ENCODE measurements around the gene NCAM2.

The NCAM2 gene

DNA sequence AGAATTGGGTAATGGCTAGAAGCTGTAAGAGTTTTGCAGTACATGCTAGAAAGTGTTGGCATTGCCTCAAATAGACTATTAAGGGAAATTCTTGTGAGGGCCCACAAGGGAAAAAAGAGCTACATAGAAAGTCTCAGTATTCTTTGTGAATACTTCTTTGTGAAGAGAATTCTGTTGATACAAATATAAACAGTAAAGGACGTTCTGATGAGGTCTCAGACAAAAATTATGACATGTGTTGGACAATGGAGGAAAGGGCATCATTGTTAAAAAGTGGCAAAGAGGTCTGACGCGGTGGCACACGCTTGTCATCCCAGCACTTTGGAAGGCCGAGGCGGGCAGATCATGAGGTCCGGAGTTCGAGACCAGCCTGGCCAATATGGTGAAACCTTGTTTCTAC is 458.9 kb downstream of the NCAM2 start:
- H3K36me3 ChIP-seq (ENCODE audit: control insufficient read depth in 2 of 2, insufficient read depth in 2 of 2, low read length in 2 of 2): no peaks in the 10 kb centered on the region
- no peaks in the 10 kb centered on the region for H3K4me1 ChIP-seq (ENCODE audit: control insufficient read depth in 2 of 2, insufficient read depth in 2 of 2, low read length in 2 of 2)
- H3K9ac ChIP-seq (ENCODE audit: low read depth in 1 of 2, low read length in 2 of 2): no peak overlapping the region
- no peaks in the 10 kb centered on the region for H3K9me3 ChIP-seq (ENCODE audit: control insufficient read depth in 2 of 2, low read length in 2 of 2)
- H3K27me3 ChIP-seq (ENCODE audit: control insufficient read depth in 2 of 2, insufficient read depth in 2 of 2, low read length in 2 of 2): no peaks in the 10 kb centered on the region
- H3K27ac ChIP-seq (ENCODE audit: low read depth in 2 of 2, low read length in 2 of 2): no peak overlapping the region
- no peak overlapping the region for H3K4me3 ChIP-seq (ENCODE audit: low read length in 2 of 2)

DNA sequence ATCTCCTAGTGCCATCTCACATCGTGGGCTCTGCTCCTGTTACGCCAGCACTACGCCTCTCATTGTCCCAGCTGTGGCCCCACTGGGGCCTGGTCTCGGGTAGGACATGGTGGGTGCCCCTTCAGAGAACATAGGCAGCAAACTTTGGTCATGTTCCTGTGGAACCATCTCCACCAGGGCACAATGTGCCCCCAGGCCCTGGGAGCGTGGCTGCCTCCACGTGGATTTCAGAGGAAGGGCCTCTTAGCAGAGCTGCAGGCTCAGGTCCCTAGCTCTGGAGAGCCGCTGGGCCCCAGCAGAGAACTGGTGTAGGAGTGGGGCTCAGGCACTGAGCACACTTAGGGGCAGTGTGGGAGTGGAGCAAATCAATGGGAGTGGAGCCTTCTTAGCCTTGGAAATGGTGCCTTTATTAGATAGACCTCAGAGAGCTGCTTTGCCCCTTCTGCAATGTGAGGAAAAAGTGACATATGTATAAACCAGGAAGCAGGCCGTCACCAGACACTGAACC is 460.0 kb downstream of the NCAM2 start:
- H3K9ac ChIP-seq (ENCODE audit: low read depth in 1 of 2, low read length in 2 of 2): no peak overlapping the region
- no peaks in the 10 kb centered on the region for H3K9me3 ChIP-seq (ENCODE audit: control insufficient read depth in 2 of 2, low read length in 2 of 2)
- H3K4me1 ChIP-seq (ENCODE audit: control insufficient read depth in 2 of 2, insufficient read depth in 2 of 2, low read length in 2 of 2): no peaks in the 10 kb centered on the region
- H3K27me3 ChIP-seq (ENCODE audit: control insufficient read depth in 2 of 2, insufficient read depth in 2 of 2, low read length in 2 of 2): no peaks in the 10 kb centered on the region
- H3K36me3 ChIP-seq (ENCODE audit: control insufficient read depth in 2 of 2, insufficient read depth in 2 of 2, low read length in 2 of 2): no peaks in the 10 kb centered on the region
- H3K27ac ChIP-seq (ENCODE audit: low read depth in 2 of 2, low read length in 2 of 2): no peak overlapping the region
- H3K4me3 ChIP-seq (ENCODE audit: low read length in 2 of 2): no peak overlapping the region

DNA sequence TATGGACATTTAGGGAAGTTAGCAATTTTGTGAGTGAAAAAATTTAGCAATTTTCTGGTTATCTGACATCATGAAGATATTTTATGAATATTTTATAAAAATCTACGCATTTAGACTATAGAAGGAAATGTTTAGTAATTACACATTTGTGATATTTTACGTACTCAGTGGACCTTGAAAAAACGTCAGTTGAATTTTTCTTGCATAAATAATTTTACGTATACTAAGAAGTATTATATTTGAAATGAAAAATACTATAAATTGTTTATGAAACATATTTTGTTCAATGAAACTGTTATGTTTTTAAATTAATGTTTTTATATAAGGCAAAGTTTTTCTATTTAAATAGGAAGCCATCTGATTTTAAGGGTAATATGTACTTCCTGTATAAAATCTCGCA is 462.8 kb downstream of the NCAM2 start:
- Histone ChIP-seq H3K36me3 (ENCODE audit: control insufficient read depth in 2 of 2, insufficient read depth in 2 of 2, low read length in 2 of 2) (no peaks in the 10 kb centered on the region), H3K27me3 (ENCODE audit: control insufficient read depth in 2 of 2, insufficient read depth in 2 of 2, low read length in 2 of 2) (no peaks in the 10 kb centered on the region), H3K27ac (ENCODE audit: low read depth in 2 of 2, low read length in 2 of 2) (no peak overlapping the region), H3K9ac (ENCODE audit: low read depth in 1 of 2, low read length in 2 of 2) (no peak overlapping the region), H3K9me3 (ENCODE audit: control insufficient read depth in 2 of 2, low read length in 2 of 2) (no peaks in the 10 kb centered on the region), H3K4me3 (ENCODE audit: low read length in 2 of 2) (no peak overlapping the region), H3K4me1 (ENCODE audit: control insufficient read depth in 2 of 2, insufficient read depth in 2 of 2, low read length in 2 of 2) (no peaks in the 10 kb centered on the region)

DNA sequence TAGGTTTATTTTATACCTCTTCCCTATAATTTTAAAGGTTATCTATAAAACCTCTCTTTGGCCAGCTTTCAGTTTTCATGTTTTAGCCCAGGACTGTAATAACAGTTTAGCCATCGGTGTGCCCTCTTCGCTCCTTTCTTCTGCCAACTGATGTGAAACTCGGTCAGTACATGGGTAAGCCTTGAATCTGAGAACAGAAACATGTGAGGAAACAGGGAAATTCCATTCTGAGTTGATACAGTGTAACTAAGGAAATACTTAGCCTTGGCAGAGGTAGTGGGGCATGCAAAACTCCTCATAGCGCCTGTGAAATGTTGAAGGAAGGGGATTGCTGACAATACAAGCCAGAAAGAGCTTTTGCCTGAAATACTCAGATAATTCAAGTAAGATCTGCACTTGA is 465.2 kb downstream of the NCAM2 start:
- no peaks in the 10 kb centered on the region for H3K36me3 ChIP-seq (ENCODE audit: control insufficient read depth in 2 of 2, insufficient read depth in 2 of 2, low read length in 2 of 2)
- no peak overlapping the region for H3K27ac ChIP-seq (ENCODE audit: low read depth in 2 of 2, low read length in 2 of 2)
- no peaks in the 10 kb centered on the region for H3K9me3 ChIP-seq (ENCODE audit: control insufficient read depth in 2 of 2, low read length in 2 of 2)

DNA sequence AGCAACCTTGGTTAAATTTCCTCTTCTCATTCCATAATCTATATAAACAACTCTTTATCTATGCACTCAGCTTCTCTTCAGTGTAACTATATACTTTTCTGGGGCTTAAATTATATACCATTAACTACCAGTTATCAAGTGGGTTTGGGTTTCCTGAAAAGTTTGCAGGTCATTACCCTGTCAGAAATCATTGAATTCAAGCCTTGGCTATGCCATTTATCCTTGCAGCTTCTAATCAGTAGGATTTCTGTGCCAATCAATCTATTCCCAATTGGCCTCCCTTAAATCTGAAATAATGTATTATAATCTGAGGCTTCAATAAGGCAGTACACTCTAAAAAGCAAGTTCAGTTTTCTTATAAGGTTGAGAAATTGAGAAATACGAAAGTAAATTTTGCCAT is 466.5 kb downstream of the NCAM2 start:
- no peak overlapping the region for H3K9ac ChIP-seq (ENCODE audit: low read depth in 1 of 2, low read length in 2 of 2)
- H3K36me3 ChIP-seq (ENCODE audit: control insufficient read depth in 2 of 2, insufficient read depth in 2 of 2, low read length in 2 of 2): no peaks in the 10 kb centered on the region
- no peak overlapping the region for H3K27ac ChIP-seq (ENCODE audit: low read depth in 2 of 2, low read length in 2 of 2)
- no peaks in the 10 kb centered on the region for H3K4me1 ChIP-seq (ENCODE audit: control insufficient read depth in 2 of 2, insufficient read depth in 2 of 2, low read length in 2 of 2)
- H3K27me3 ChIP-seq (ENCODE audit: control insufficient read depth in 2 of 2, insufficient read depth in 2 of 2, low read length in 2 of 2): no peaks in the 10 kb centered on the region
- no peaks in the 10 kb centered on the region for H3K9me3 ChIP-seq (ENCODE audit: control insufficient read depth in 2 of 2, low read length in 2 of 2)
- no peak overlapping the region for H3K4me3 ChIP-seq (ENCODE audit: low read length in 2 of 2)

More for the DNA sequence above, 465.2 kb downstream of the NCAM2 start:
- Histone ChIP-seq H3K4me1 (ENCODE audit: control insufficient read depth in 2 of 2, insufficient read depth in 2 of 2, low read length in 2 of 2) (no peaks in the 10 kb centered on the region), H3K4me3 (ENCODE audit: low read length in 2 of 2) (no peak overlapping the region), H3K27me3 (ENCODE audit: control insufficient read depth in 2 of 2, insufficient read depth in 2 of 2, low read length in 2 of 2) (no peaks in the 10 kb centered on the region), H3K9ac (ENCODE audit: low read depth in 1 of 2, low read length in 2 of 2) (no peak overlapping the region)

DNA sequence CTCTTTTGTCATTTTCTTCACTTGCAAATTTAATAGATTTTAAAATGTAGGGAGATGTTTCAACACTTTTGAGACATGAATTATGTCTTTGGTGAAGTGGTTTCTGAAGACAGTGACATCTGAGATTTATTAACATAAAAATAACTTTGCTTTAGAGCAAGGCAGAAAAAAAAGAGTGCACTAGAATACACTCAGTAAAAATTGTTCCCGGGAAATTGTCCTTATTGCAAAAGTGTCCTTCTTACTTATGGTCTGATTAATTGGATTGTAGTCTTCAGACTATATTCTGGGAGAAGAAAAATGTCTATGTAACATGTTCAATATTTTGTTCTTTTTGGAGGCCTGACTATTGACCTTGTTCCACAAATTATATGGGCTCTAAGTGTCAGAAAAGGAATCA is 468.5 kb downstream of the NCAM2 start:
- no peak overlapping the region for H3K4me3 ChIP-seq (ENCODE audit: low read length in 2 of 2)
- no peaks in the 10 kb centered on the region for H3K4me1 ChIP-seq (ENCODE audit: control insufficient read depth in 2 of 2, insufficient read depth in 2 of 2, low read length in 2 of 2)
- no peak overlapping the region for H3K27ac ChIP-seq (ENCODE audit: low read depth in 2 of 2, low read length in 2 of 2)
- no peaks in the 10 kb centered on the region for H3K27me3 ChIP-seq (ENCODE audit: control insufficient read depth in 2 of 2, insufficient read depth in 2 of 2, low read length in 2 of 2)
- H3K36me3 ChIP-seq (ENCODE audit: control insufficient read depth in 2 of 2, insufficient read depth in 2 of 2, low read length in 2 of 2): no peaks in the 10 kb centered on the region
- H3K9ac ChIP-seq (ENCODE audit: low read depth in 1 of 2, low read length in 2 of 2): no peak overlapping the region
- peaks cover 2 to 3% of the 10 kb centered on the region in 2 donors for H3K9me3 ChIP-seq (ENCODE audit: control insufficient read depth in 2 of 2, low read length in 2 of 2)

DNA sequence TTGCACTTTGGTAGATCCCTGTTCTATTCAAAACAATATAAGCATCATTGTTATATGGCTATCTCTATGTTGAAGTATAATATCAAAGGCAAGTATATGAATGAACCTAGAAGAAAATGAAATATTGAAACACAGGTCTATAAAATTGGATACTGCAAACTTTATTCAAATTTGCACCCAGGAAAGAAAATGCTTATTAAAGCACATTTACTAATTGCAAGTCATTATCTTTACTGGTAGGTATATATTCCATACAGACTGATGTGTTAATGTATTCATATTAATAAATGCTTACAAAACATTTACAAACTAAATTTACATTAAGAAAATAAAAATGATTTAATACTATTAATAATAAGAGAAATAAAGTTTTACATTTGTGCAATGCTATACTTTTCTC is 469.8 kb downstream of the NCAM2 start:
- H3K4me1 ChIP-seq (ENCODE audit: control insufficient read depth in 2 of 2, insufficient read depth in 2 of 2, low read length in 2 of 2): no peaks in the 10 kb centered on the region
- H3K4me3 ChIP-seq (ENCODE audit: low read length in 2 of 2): no peak overlapping the region
- no peaks in the 10 kb centered on the region for H3K36me3 ChIP-seq (ENCODE audit: control insufficient read depth in 2 of 2, insufficient read depth in 2 of 2, low read length in 2 of 2)
- H3K27me3 ChIP-seq (ENCODE audit: control insufficient read depth in 2 of 2, insufficient read depth in 2 of 2, low read length in 2 of 2): no peaks in the 10 kb centered on the region
- no peak overlapping the region for H3K27ac ChIP-seq (ENCODE audit: low read depth in 2 of 2, low read length in 2 of 2)
- H3K9ac ChIP-seq (ENCODE audit: low read depth in 1 of 2, low read length in 2 of 2): no peak overlapping the region
- H3K9me3 ChIP-seq (ENCODE audit: control insufficient read depth in 2 of 2, low read length in 2 of 2): peaks cover 2 to 3% of the 10 kb centered on the region in 2 donors

DNA sequence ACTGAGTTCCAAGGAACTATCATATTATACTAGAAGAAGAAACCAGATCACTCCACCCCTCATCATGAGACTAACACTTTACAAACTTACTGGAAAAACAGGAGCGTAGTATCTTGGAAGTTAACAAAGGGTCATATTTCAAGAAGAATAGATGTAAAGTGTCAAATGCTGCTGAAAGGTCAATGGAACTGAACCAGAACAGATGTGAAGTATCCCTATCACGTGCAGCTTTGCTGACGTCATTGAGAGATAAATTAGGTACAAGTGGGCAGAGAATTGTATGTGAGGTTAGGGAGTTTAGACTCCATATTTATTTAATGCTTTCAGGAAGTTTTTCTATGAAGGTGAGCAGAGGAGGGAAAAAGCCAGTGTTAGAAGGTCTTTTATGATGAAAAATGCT is 483.0 kb downstream of the NCAM2 start:
- H3K36me3 ChIP-seq (ENCODE audit: control insufficient read depth in 2 of 2, insufficient read depth in 2 of 2, low read length in 2 of 2): no peaks in the 10 kb centered on the region
- H3K9me3 ChIP-seq (ENCODE audit: control insufficient read depth in 2 of 2, low read length in 2 of 2): peaks cover 0 to 5% of the 10 kb centered on the region in 2 donors
- H3K4me3 ChIP-seq (ENCODE audit: low read length in 2 of 2): no peak overlapping the region
- H3K4me1 ChIP-seq (ENCODE audit: control insufficient read depth in 2 of 2, insufficient read depth in 2 of 2, low read length in 2 of 2): no peaks in the 10 kb centered on the region
- H3K9ac ChIP-seq (ENCODE audit: low read depth in 1 of 2, low read length in 2 of 2): no peak overlapping the region
- H3K27ac ChIP-seq (ENCODE audit: low read depth in 2 of 2, low read length in 2 of 2): no peak overlapping the region
- no peaks in the 10 kb centered on the region for H3K27me3 ChIP-seq (ENCODE audit: control insufficient read depth in 2 of 2, insufficient read depth in 2 of 2, low read length in 2 of 2)

DNA sequence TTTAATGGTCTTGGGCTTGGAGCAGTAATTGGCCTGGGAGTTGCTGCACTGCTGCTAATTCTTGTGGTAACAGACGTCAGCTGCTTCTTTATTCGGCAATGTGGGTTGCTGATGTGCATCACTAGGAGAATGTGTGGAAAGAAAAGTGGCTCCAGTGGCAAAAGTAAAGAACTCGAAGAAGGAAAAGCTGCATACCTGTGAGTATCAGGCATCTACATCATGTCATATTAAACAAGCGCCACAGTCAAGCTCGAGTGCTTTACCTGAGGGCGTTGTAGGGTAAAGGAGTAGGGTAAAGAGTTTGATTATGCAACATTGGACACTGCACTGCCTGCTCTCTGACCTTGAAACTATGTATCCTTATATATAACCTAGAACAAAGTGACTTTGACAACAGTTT is 510.6 kb downstream of the NCAM2 start:
- H3K27ac ChIP-seq (ENCODE audit: low read depth in 2 of 2, low read length in 2 of 2): no peak overlapping the region

DNA sequence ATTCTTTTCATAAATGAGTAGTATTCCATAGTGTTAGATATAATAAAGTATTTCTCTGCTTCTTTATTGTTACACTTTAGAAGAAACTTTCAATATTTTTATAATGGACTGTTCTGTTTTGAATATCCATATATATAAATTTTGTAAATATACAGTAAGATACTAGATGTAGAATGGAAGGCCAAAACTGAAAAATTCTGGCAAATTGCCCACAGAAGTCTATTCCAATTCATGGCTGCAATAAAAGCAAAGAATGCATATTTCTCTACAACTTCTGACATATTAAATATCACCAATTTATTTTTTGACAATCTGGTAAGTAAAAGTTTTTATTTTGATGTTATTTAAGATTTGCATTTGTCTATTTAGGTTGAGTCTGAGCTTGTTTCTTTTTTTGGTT is 532.5 kb downstream of the NCAM2 start:
- Histone ChIP-seq H3K9ac (ENCODE audit: low read depth in 1 of 2, low read length in 2 of 2) (no peak overlapping the region), H3K9me3 (ENCODE audit: control insufficient read depth in 2 of 2, low read length in 2 of 2) (no peaks in the 10 kb centered on the region), H3K36me3 (ENCODE audit: control insufficient read depth in 2 of 2, insufficient read depth in 2 of 2, low read length in 2 of 2) (no peaks in the 10 kb centered on the region), H3K4me3 (ENCODE audit: low read length in 2 of 2) (no peak overlapping the region), H3K27me3 (ENCODE audit: control insufficient read depth in 2 of 2, insufficient read depth in 2 of 2, low read length in 2 of 2) (no peaks in the 10 kb centered on the region), H3K4me1 (ENCODE audit: control insufficient read depth in 2 of 2, insufficient read depth in 2 of 2, low read length in 2 of 2) (no peaks in the 10 kb centered on the region), H3K27ac (ENCODE audit: low read depth in 2 of 2, low read length in 2 of 2) (no peak overlapping the region)

More for the DNA sequence above, 510.6 kb downstream of the NCAM2 start:
- H3K4me3 ChIP-seq (ENCODE audit: low read length in 2 of 2): no peak overlapping the region
- no peaks in the 10 kb centered on the region for H3K36me3 ChIP-seq (ENCODE audit: control insufficient read depth in 2 of 2, insufficient read depth in 2 of 2, low read length in 2 of 2)
- H3K4me1 ChIP-seq (ENCODE audit: control insufficient read depth in 2 of 2, insufficient read depth in 2 of 2, low read length in 2 of 2): no peaks in the 10 kb centered on the region
- H3K9ac ChIP-seq (ENCODE audit: low read depth in 1 of 2, low read length in 2 of 2): no peak overlapping the region
- no peaks in the 10 kb centered on the region for H3K9me3 ChIP-seq (ENCODE audit: control insufficient read depth in 2 of 2, low read length in 2 of 2)
- no peaks in the 10 kb centered on the region for H3K27me3 ChIP-seq (ENCODE audit: control insufficient read depth in 2 of 2, insufficient read depth in 2 of 2, low read length in 2 of 2)

DNA sequence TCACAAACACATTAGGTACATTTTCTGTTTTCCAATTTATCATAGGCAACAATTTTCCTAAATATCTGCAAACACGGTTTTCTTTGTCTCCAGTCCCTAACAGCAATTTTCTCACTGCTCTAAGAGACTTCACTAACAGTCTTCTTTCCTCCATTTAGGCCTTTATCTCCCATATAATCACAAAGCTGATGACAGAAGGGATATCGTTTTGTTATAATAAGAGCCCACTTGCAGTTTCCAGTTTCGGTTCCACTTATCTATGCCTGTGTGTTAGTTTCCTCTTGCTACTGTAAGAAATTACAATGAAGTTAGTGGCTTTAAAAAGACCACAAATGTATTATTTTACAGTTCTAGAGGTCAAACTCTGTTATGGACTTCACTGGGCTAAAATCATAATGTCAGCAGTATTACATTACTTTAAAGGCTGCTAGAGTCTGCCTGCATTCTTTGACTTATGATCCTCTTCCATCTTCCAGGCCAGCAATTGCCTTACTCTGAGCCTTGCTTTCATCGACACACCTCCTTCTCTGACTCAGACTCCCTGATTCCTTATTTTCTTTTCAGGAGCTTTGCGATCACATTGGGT is 549.3 kb downstream of the NCAM2 start:
- Histone ChIP-seq H3K27ac (ENCODE audit: low read depth in 2 of 2, low read length in 2 of 2) (no peak overlapping the region), H3K27me3 (ENCODE audit: control insufficient read depth in 2 of 2, insufficient read depth in 2 of 2, low read length in 2 of 2) (no peaks in the 10 kb centered on the region), H3K4me3 (ENCODE audit: low read length in 2 of 2) (no peak overlapping the region), H3K9me3 (ENCODE audit: control insufficient read depth in 2 of 2, low read length in 2 of 2) (peaks cover 0 to 3% of the 10 kb centered on the region in 2 donors), H3K9ac (ENCODE audit: low read depth in 1 of 2, low read length in 2 of 2) (no peak overlapping the region), H3K36me3 (ENCODE audit: control insufficient read depth in 2 of 2, insufficient read depth in 2 of 2, low read length in 2 of 2) (no peaks in the 10 kb centered on the region), H3K4me1 (ENCODE audit: control insufficient read depth in 2 of 2, insufficient read depth in 2 of 2, low read length in 2 of 2) (no peaks in the 10 kb centered on the region)
